T-helper 2 cell treated with Interferon-gamma antibody and Interleukin-4, amounts not matched to agents 5 μg/mL and 100 μg/mL, for 36 hours (primary cell): ENCODE data around the gene KLRG1.

Experiments
- DNase-seq: peaks from one replicate; pipeline ENCODE4 v3.0.0; 2021; ENCODE audit warnings: low spot score
- H3K27ac Mint-ChIP-seq: one replicate; pipeline ENCODE4 v1.8.0; 2021; ENCODE audit warnings: mild to moderate bottlenecking, mixed read lengths
- H3K27me3 Mint-ChIP-seq: one replicate; pipeline ENCODE4 v1.8.0; 2021; ENCODE audit warnings: low read depth, mixed read lengths
- H3K36me3 Mint-ChIP-seq: one replicate; pipeline ENCODE4 v1.8.0; 2021; ENCODE audit warnings: low read depth, mixed read lengths
- H3K4me1 Mint-ChIP-seq: one replicate; pipeline ENCODE4 v1.8.0; 2021; ENCODE audit warnings: low read depth, mixed read lengths
- H3K4me3 Mint-ChIP-seq: one replicate; pipeline ENCODE4 v1.8.0; 2022; ENCODE audit warnings: mild to moderate bottlenecking, moderate library complexity, mixed read lengths
- H3K9me3 Mint-ChIP-seq: one replicate; pipeline ENCODE4 v1.8.0; 2021; ENCODE audit warnings: mixed read lengths

KLRG1 gene

GRCh38 chr12:9039397-9039977 lies 50.1 kb downstream of the KLRG1 start:
- Mint-ChIP-seq H3K36me3 (no peaks in the 10 kb centered on the region), H3K27ac (no peak overlapping the region), H3K9me3 (no peaks in the 10 kb centered on the region), H3K4me1 (peaks cover 28% of the 10 kb centered on the region), H3K27me3 (peaks cover 26% of the 10 kb centered on the region), H3K4me3 (no peak overlapping the region)
- DNase-seq = no peak

DNA sequence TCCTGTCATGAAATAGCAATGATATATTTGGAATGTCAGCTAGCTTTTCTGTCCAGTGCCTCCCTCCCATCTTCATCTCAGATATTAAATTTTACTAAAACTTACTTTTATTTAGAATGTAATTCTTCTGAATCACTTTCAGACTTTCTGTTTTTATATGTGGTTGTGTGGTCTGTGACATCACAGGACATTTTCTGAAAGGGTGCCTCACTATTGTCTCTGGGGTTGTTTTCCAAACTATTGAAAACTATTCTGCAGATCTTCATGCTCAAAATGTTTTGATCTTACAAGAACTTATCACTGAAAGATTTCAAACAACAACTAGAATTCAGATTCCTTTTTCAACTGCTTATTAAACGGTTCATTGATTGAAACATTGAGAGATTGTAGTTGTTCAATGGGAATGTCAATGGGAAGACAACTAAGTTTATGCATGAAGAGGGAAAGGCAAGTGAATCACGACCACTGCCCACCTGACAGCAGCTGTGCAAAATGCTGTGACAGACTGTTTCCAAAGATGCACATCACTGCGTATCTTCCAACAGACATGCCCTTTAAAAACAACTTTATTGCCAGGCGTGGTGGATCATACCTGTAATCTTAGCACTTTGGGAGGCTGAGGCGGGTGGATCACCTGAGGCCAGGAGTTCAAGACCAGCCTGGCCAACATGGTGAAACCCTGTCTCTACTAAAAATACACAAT lies 51.3 kb downstream of the KLRG1 start:
- Mint-ChIP-seq H3K4me1 (peaks cover 28% of the 10 kb centered on the region), H3K9me3 (no peaks in the 10 kb centered on the region), H3K27ac (no peak overlapping the region), H3K4me3 (peak overlapping the region; percentile 38), H3K27me3 (peaks cover 29% of the 10 kb centered on the region), H3K36me3 (no peaks in the 10 kb centered on the region)
- no peak for DNase-seq

DNA sequence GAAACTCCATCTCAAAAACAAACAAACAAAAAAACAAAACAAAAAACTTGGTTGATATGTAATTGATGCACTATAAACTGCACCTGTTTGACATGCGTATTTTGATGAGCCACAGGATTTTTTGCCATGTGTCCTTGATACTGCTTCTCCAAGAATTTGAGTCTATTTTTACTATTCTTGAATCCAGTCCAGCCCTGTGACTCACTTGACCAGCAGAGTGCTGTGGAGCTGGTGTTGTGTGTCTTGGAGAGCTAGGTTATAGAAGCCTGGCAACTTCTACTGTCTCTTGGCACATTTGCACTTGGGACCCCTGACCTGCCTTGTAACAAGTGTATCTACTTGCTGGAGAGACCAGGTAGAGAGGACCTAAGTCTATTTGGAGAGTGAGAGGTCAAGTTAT lies 52.0 kb downstream of the KLRG1 start:
- Mint-ChIP-seq H3K27me3 (peaks cover 31% of the 10 kb centered on the region), H3K4me3 (no peak overlapping the region)

GRCh38 chr12:9043766-9044165 lies 54.4 kb downstream of the KLRG1 start:
- peaks cover 19% of the 10 kb centered on the region for H3K4me1 Mint-ChIP-seq

More for the DNA sequence above, 52.0 kb downstream of the KLRG1 start:
- Mint-ChIP-seq H3K36me3 (no peaks in the 10 kb centered on the region), H3K4me1 (peaks cover 25% of the 10 kb centered on the region), H3K9me3 (no peaks in the 10 kb centered on the region), H3K27ac (no peak overlapping the region)
- DNase-seq = no peak

GRCh38 chr12:9047105-9047504 lies 57.8 kb downstream of the KLRG1 start:
- no peak overlapping the region for H3K27ac Mint-ChIP-seq
- no peaks in the 10 kb centered on the region for H3K36me3 Mint-ChIP-seq
- H3K27me3 Mint-ChIP-seq = peaks cover 26% of the 10 kb centered on the region
- H3K4me1 Mint-ChIP-seq = peaks cover 7% of the 10 kb centered on the region
- no peak for DNase-seq
- H3K9me3 Mint-ChIP-seq = no peaks in the 10 kb centered on the region
- no peak overlapping the region for H3K4me3 Mint-ChIP-seq

More at GRCh38 chr12:9043766-9044165, 54.4 kb downstream of the KLRG1 start:
- Mint-ChIP-seq H3K36me3 (no peaks in the 10 kb centered on the region), H3K27ac (no peak overlapping the region), H3K9me3 (no peaks in the 10 kb centered on the region), H3K27me3 (peaks cover 40% of the 10 kb centered on the region), H3K4me3 (no peak overlapping the region)
- no peak for DNase-seq

GRCh38 chr12:9048930-9049329 lies 59.6 kb downstream of the KLRG1 start:
- Mint-ChIP-seq H3K27ac (no peak overlapping the region), H3K4me3 (no peak overlapping the region), H3K27me3 (peaks cover 22% of the 10 kb centered on the region), H3K9me3 (no peaks in the 10 kb centered on the region), H3K4me1 (peaks cover 7% of the 10 kb centered on the region), H3K36me3 (no peaks in the 10 kb centered on the region)
- DNase-seq = no peak

DNA sequence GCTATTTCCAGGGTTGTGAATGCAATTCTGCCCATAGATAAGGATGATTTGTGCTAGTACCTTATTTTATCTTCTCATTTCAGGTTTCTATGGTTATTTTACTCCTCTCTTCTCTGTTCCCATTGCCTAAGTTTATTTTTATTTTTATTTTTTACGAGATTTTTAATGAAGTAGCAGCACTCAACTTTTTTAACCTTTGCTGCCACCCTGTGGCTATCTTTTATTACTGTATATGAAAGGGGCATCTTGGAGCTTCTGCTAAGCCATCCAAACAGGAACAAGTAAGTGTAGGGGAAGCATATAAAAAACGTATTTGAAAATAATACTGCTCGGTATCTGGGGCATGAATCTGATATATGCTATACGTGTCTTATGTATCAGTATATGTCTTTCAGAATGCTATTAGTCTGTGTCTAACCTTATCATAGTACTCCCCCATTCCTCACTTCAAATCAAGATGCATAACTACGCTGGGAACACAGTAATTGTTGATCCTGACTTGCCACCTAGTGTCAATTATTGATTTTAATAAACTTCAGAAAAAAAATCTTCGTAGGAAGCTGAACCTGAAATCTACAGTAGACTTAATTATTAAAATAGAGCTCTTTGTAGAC lies 60.3 kb downstream of the KLRG1 start:
- H3K4me1 Mint-ChIP-seq = peaks cover 7% of the 10 kb centered on the region
- H3K9me3 Mint-ChIP-seq = no peaks in the 10 kb centered on the region
- no peak overlapping the region for H3K27ac Mint-ChIP-seq
- no peaks in the 10 kb centered on the region for H3K36me3 Mint-ChIP-seq
- no peak overlapping the region for H3K4me3 Mint-ChIP-seq
- DNase-seq = no peak
- H3K27me3 Mint-ChIP-seq = peaks cover 22% of the 10 kb centered on the region

DNA sequence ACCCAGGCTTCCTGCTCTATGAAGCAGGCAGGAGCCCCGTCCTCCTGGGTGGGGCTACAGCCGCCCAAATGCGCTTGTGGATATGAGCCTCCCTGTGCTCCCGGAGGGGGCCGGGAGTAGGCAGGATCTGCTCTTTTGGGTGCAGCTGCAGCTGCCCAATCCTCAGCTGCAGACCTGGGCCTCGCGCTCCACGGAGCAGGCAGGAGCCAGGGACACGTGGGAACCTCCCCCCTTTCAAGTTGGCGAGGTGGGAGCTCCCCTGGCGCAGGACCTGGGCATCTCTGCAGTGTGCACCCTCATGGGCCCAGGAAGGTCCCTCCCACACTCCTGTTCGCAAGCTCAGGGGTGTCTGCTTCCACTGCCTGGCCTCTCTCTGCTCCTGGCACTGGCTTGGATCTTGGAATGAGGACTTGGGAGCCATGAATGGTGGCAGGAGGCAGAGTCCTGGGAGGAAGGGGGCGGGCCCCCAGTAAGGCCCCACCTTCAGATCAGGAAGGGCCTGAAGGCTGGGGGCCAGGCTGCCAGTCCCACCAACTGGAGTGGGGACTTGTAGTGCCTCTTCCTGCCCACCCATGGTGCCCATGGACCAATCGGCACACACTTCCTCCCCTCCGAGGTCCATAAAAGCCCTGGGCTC lies 61.3 kb downstream of the KLRG1 start:
- Mint-ChIP-seq H3K4me1 (peaks cover 7% of the 10 kb centered on the region), H3K9me3 (no peaks in the 10 kb centered on the region), H3K36me3 (no peaks in the 10 kb centered on the region), H3K27me3 (peaks cover 18% of the 10 kb centered on the region), H3K27ac (no peak overlapping the region), H3K4me3 (no peak overlapping the region)
- no peak for DNase-seq

- no peaks in the 10 kb centered on the region for H3K9me3 Mint-ChIP-seq
- no peak for DNase-seq
- no peaks in the 10 kb centered on the region for H3K36me3 Mint-ChIP-seq
- peaks cover 7% of the 10 kb centered on the region for H3K4me1 Mint-ChIP-seq
- H3K4me3 Mint-ChIP-seq = no peak overlapping the region
- H3K27ac Mint-ChIP-seq = no peak overlapping the region
- H3K27me3 Mint-ChIP-seq = peaks cover 16% of the 10 kb centered on the region
These were observed 61.8 kb downstream of the KLRG1 start for GRCh38 chr12:9051158-9051550.

GRCh38 chr12:9052610-9053009 lies 63.3 kb downstream of the KLRG1 start:
- DNase-seq = no peak
- Mint-ChIP-seq H3K4me1 (peaks cover 7% of the 10 kb centered on the region), H3K4me3 (no peak overlapping the region), H3K9me3 (no peaks in the 10 kb centered on the region), H3K36me3 (no peaks in the 10 kb centered on the region), H3K27me3 (peaks cover 14% of the 10 kb centered on the region), H3K27ac (no peak overlapping the region)
